ENCODE results near the gene CPEB1. TPM values are rescaled to one million over a fixed set of nuclear protein-coding genes. Genes with fewer than 3 reads are reported as not detected.

CPEB1 gene
- total and polyA plus RNA-seq, 2 donors (not counting 1 experiment from before 2014, with no cell fraction given) = 8.4 to 62.3 TPM

- H3K79me2 ChIP-seq (ENCODE audit: control insufficient read depth, insufficient read depth, low read length) = no peaks in the 10 kb centered on the region
- H4K20me1 ChIP-seq (ENCODE audit: control insufficient read depth, extremely low read depth, insufficient read depth, low read length) = no peaks in the 10 kb centered on the region
- H3K4me1 ChIP-seq (ENCODE audit: control insufficient read depth, extremely low read depth, insufficient read depth, low read length) = peaks cover 9% of the 10 kb centered on the region
- H3K9me3 ChIP-seq (ENCODE audit: control insufficient read depth, insufficient read depth, low read depth, low read length) = no peaks in the 10 kb centered on the region
- peak overlapping the region; percentile 41 to 63 (median 48) for H3K4me3 ChIP-seq (replicated peaks in 1 of 4; ENCODE audit: control extremely low read depth in 1 of 4, insufficient read depth in 1 of 4, low read depth in 3 of 4, low read length in 4 of 4)
- peak overlapping the region; percentile 96 for H2AFZ ChIP-seq (ENCODE audit: low read length)
- H3K9ac ChIP-seq (ENCODE audit: insufficient read depth, low read length) = peak overlapping the region; percentile 44
- H3K27ac ChIP-seq (ENCODE audit: insufficient read depth, low read length) = peak overlapping the region; percentile 83
- no peak for TF ChIP-seq CTCF (conservative IDR thresholded peaks at IDR 0.05 in 1 of 2, IDR thresholded peaks at IDR 0.05 in 1 of 2; ENCODE audit: low read depth in 1 of 2, low read length in 2 of 2)
- no peak for TF ChIP-seq EZH2 (IDR thresholded peaks at IDR 0.05; ENCODE audit: low read length, missing control alignments)
- no peaks in the 10 kb centered on the region for H3K27me3 ChIP-seq (ENCODE audit: control insufficient read depth, insufficient read depth, low read length)
- H3K4me2 ChIP-seq (ENCODE audit: extremely low read depth, insufficient read depth, low read length) = peak overlapping the region; percentile 86
- peak; percentile 62 to 67 for DNase-seq (ENCODE audit: low read depth in 2 of 2)
- H3K36me3 ChIP-seq (ENCODE audit: control insufficient read depth, insufficient read depth, low read length) = no peaks in the 10 kb centered on the region
Measured at GRCh38 chr15:82570721-82571508, 76.2 kb downstream of the CPEB1 start.

- no peaks in the 10 kb centered on the region for H3K9me3 ChIP-seq (ENCODE audit: control insufficient read depth, insufficient read depth, low read depth, low read length)
- H3K79me2 ChIP-seq (ENCODE audit: control insufficient read depth, insufficient read depth, low read length) = no peaks in the 10 kb centered on the region
- H3K27ac ChIP-seq (ENCODE audit: insufficient read depth, low read length) = no peak overlapping the region
- H3K27me3 ChIP-seq (ENCODE audit: control insufficient read depth, insufficient read depth, low read length) = no peaks in the 10 kb centered on the region
- TF ChIP-seq EZH2 (IDR thresholded peaks at IDR 0.05; ENCODE audit: low read length, missing control alignments) = no peak
- TF ChIP-seq CTCF (conservative IDR thresholded peaks at IDR 0.05 in 1 of 2, IDR thresholded peaks at IDR 0.05 in 1 of 2; ENCODE audit: low read depth in 1 of 2, low read length in 2 of 2) = no peak
- peaks cover 9% of the 10 kb centered on the region for H3K4me1 ChIP-seq (ENCODE audit: control insufficient read depth, extremely low read depth, insufficient read depth, low read length)
- DNase-seq (ENCODE audit: low read depth in 2 of 2) = no peak
- H3K4me3 ChIP-seq (replicated peaks in 1 of 4; ENCODE audit: control extremely low read depth in 1 of 4, insufficient read depth in 1 of 4, low read depth in 3 of 4, low read length in 4 of 4) = peak overlapping the region in 1 of 4 experiments; percentile 22
- H4K20me1 ChIP-seq (ENCODE audit: control insufficient read depth, extremely low read depth, insufficient read depth, low read length) = no peaks in the 10 kb centered on the region
- H3K4me2 ChIP-seq (ENCODE audit: extremely low read depth, insufficient read depth, low read length) = no peak overlapping the region
- no peak overlapping the region for H2AFZ ChIP-seq (ENCODE audit: low read length)
- no peak overlapping the region for H3K9ac ChIP-seq (ENCODE audit: insufficient read depth, low read length)
- H3K36me3 ChIP-seq (ENCODE audit: control insufficient read depth, insufficient read depth, low read length) = no peaks in the 10 kb centered on the region
Measured at GRCh38 chr15:82569834-82570233, 77.3 kb downstream of the CPEB1 start.

GRCh38 chr15:82568986-82569385, 78.2 kb downstream of the CPEB1 start:
- Histone ChIP-seq H3K27ac (ENCODE audit: insufficient read depth, low read length) (no peak overlapping the region), H3K4me3 (replicated peaks in 1 of 4; ENCODE audit: control extremely low read depth in 1 of 4, insufficient read depth in 1 of 4, low read depth in 3 of 4, low read length in 4 of 4) (no peak overlapping the region), H3K36me3 (ENCODE audit: control insufficient read depth, insufficient read depth, low read length) (no peaks in the 10 kb centered on the region), H3K27me3 (ENCODE audit: control insufficient read depth, insufficient read depth, low read length) (no peaks in the 10 kb centered on the region), H3K4me2 (ENCODE audit: extremely low read depth, insufficient read depth, low read length) (no peak overlapping the region), H4K20me1 (ENCODE audit: control insufficient read depth, extremely low read depth, insufficient read depth, low read length) (no peaks in the 10 kb centered on the region), H3K9ac (ENCODE audit: insufficient read depth, low read length) (no peak overlapping the region), H3K4me1 (ENCODE audit: control insufficient read depth, extremely low read depth, insufficient read depth, low read length) (peaks cover 9% of the 10 kb centered on the region), H2AFZ (ENCODE audit: low read length) (no peak overlapping the region), H3K9me3 (ENCODE audit: control insufficient read depth, insufficient read depth, low read depth, low read length) (no peaks in the 10 kb centered on the region), H3K79me2 (ENCODE audit: control insufficient read depth, insufficient read depth, low read length) (no peaks in the 10 kb centered on the region)
- TF ChIP-seq CTCF (conservative IDR thresholded peaks at IDR 0.05 in 1 of 2, IDR thresholded peaks at IDR 0.05 in 1 of 2; ENCODE audit: low read depth in 1 of 2, low read length in 2 of 2) (no peak), EZH2 (IDR thresholded peaks at IDR 0.05; ENCODE audit: low read length, missing control alignments) (no peak)
- DNase-seq (ENCODE audit: low read depth in 2 of 2) = no peak

All from fibroblast of lung (primary cell).